Measurements from ENCODE around the gene NID1. TPM values are rescaled to one million over a fixed set of nuclear protein-coding genes. Genes with fewer than 3 reads are reported as not detected.

The NID1 gene
- total RNA-seq, 4 donors from 2014 or later = 70.7 to 252 (median 184) TPM

GRCh38 chr1:235945775-235946570, 118.9 kb downstream of the NID1 start:
- Histone ChIP-seq H3K9me3 (no peaks in the 10 kb centered on the region), H3K4me1 (no peaks in the 10 kb centered on the region), H3K4me3 (no peak overlapping the region), H3K36me3 (no peaks in the 10 kb centered on the region), H3K27ac (no peak overlapping the region), H3K27me3 (no peaks in the 10 kb centered on the region)
- no peak for DNase-seq
- TF ChIP-seq POLR2A (IDR thresholded peaks at IDR 0.05) (no peak), CTCF (IDR thresholded peaks at IDR 0.05) (no peak)
- intact Hi-C loops (cut with DNase I; ENCODE audit: low total_unique reads) = no loop called here

GRCh38 chr1:235943581-235944114, 121.2 kb downstream of the NID1 start:
- no peak overlapping the region for H3K27ac ChIP-seq
- no peaks in the 10 kb centered on the region for H3K36me3 ChIP-seq
- H3K27me3 ChIP-seq = no peaks in the 10 kb centered on the region
- no peaks in the 10 kb centered on the region for H3K4me1 ChIP-seq
- intact Hi-C loops (cut with DNase I; ENCODE audit: low total_unique reads) = no loop called here
- DNase-seq = no peak
- no peaks in the 10 kb centered on the region for H3K9me3 ChIP-seq
- H3K4me3 ChIP-seq = no peak overlapping the region
- TF ChIP-seq CTCF (IDR thresholded peaks at IDR 0.05) (no peak), POLR2A (IDR thresholded peaks at IDR 0.05) (no peak)

DNA sequence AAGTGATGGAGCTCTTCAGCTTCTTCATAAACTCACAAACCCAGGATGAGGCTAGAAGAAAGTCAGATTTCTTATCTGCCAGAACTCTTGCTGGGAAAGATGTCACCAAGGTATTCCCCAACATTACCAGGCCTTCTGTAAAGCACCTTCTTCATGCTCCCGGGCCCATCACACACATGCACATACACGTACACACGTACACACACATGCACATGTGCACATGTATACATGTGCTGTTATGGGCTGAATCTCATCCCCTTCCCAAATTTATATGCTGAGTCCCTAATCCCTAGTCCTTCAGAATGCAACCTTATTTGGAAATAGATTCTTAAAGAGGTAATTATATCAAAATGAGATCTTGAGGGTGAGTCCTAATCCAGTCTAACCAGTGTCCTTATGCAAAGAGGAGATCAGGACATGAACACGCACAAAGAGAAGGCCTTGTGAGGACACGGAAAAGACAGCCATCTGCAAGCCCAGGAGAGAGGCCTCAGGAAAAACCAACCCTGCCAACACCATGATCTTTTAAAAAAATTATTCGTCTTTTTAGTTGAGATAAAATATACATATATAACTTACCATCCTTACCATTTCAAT, 121.8 kb downstream of the NID1 start:
- TF ChIP-seq CTCF (IDR thresholded peaks at IDR 0.05) (no peak), POLR2A (IDR thresholded peaks at IDR 0.05) (no peak)
- intact Hi-C loops (cut with DNase I; ENCODE audit: low total_unique reads) = no loop called here
- DNase-seq = no peak
- no peak overlapping the region for H3K4me3 ChIP-seq
- H3K27ac ChIP-seq = no peak overlapping the region
- no peaks in the 10 kb centered on the region for H3K27me3 ChIP-seq
- H3K4me1 ChIP-seq = no peaks in the 10 kb centered on the region
- H3K36me3 ChIP-seq = no peaks in the 10 kb centered on the region
- no peaks in the 10 kb centered on the region for H3K9me3 ChIP-seq

GRCh38 chr1:235942625-235942934, 122.3 kb downstream of the NID1 start:
- TF ChIP-seq POLR2A (IDR thresholded peaks at IDR 0.05) (no peak), CTCF (IDR thresholded peaks at IDR 0.05) (no peak)
- intact Hi-C loops (cut with DNase I; ENCODE audit: low total_unique reads) = no loop called here
- no peak overlapping the region for H3K4me3 ChIP-seq
- H3K27me3 ChIP-seq = no peaks in the 10 kb centered on the region
- no peaks in the 10 kb centered on the region for H3K36me3 ChIP-seq
- no peaks in the 10 kb centered on the region for H3K4me1 ChIP-seq
- no peaks in the 10 kb centered on the region for H3K9me3 ChIP-seq
- peak in 1 of 2 donors; percentile 11 for DNase-seq
- H3K27ac ChIP-seq = no peak overlapping the region

DNA sequence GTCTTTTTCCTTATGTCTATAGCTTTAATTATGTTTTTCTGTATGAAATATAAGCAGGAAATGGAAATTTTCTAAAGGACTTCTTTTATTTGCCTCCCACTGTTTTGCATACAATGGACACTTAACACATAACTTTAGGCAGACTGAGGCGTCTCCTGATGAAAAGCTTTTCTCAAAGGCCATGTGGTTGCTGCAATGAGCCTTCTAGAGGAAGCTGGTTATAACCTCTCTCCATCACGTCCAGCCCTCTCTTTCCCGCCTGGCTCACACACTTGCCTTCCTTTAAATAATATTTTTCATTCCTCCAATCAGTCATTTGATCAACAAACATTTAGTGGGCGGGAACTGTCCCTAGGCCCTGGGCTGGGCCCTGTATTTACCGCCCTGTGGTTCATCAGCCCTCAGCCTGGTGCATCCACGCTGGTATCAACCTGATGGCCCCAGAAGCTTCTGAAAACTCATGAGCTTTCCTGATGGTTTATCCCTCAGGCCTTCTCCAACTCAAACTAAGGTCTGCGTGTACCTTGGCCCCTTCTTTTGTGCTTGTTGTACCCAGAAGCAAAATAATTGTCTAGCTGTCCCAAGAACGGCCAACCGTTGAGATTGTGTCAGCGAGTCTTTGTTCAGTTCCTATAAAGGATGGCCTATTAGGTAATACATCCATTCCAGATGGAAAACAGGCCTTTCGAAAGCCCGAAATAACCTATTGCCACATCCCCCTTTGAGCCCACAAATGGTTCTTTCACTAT, 122.8 kb downstream of the NID1 start:
- H3K4me1 ChIP-seq = no peaks in the 10 kb centered on the region
- H3K36me3 ChIP-seq = no peaks in the 10 kb centered on the region
- H3K27ac ChIP-seq = no peak overlapping the region
- no peak for TF ChIP-seq CTCF (IDR thresholded peaks at IDR 0.05)
- TF ChIP-seq POLR2A (IDR thresholded peaks at IDR 0.05) = no peak
- H3K9me3 ChIP-seq = no peaks in the 10 kb centered on the region
- intact Hi-C loops (cut with DNase I; ENCODE audit: low total_unique reads) = no loop called here
- H3K4me3 ChIP-seq = no peak overlapping the region
- H3K27me3 ChIP-seq = no peaks in the 10 kb centered on the region
- peak in 1 of 2 donors; percentile 5 for DNase-seq
